Kidney epithelial cell (primary cell): ENCODE data around the gene MB. TPM values are rescaled to one million over a fixed set of nuclear protein-coding genes. Genes with fewer than 3 reads are reported as not detected.
"Not testable (repeated sequence)": the region's sequence is repeated elsewhere in the genome, so short reads cannot be mapped to it uniquely, and the experiment has no call there.

ENCODE experiments used
- DNase-seq: peaks from one replicate; pipeline ENCODE4 v3.0.0-alpha.2; 2010; ENCODE audit warnings: low read depth
- H3K27me3 ChIP-seq: 2 replicates; pipeline ENCODE4 v1.6.0; 2011; ENCODE audit warnings: low read length; ENCODE audit not compliant: control insufficient read depth, insufficient read depth
- H3K36me3 ChIP-seq: 2 replicates; pipeline ENCODE4 v1.5.1; 2011; ENCODE audit warnings: low read length; ENCODE audit not compliant: control insufficient read depth, insufficient read depth
- H3K4me3 ChIP-seq: 2 replicates; pipeline ENCODE4 v1.5.1; 2011; ENCODE audit warnings: low read depth, mild to moderate bottlenecking, control low read depth, low read length
- total RNA-seq: library from RNA; depleted of rRNA; stranded (reverse); fragments of >200 nt; gene quantifications from 2 replicates; pipeline ENCODE4 v1.2.3, GENCODE V29; 2015
- TF ChIP-seq, protein P1 (sequence below): IDR thresholded peaks from 2 replicates; pipeline ENCODE4 v1.5.1; 2011; ENCODE audit warnings: mild to moderate bottlenecking, moderate library complexity, low read length, control low read depth, inconsistent platforms; ENCODE audit not compliant: insufficient read depth, poor library complexity, severe bottlenecking

Gene MB
- not detected in 2 replicates for total RNA-seq

DNA sequence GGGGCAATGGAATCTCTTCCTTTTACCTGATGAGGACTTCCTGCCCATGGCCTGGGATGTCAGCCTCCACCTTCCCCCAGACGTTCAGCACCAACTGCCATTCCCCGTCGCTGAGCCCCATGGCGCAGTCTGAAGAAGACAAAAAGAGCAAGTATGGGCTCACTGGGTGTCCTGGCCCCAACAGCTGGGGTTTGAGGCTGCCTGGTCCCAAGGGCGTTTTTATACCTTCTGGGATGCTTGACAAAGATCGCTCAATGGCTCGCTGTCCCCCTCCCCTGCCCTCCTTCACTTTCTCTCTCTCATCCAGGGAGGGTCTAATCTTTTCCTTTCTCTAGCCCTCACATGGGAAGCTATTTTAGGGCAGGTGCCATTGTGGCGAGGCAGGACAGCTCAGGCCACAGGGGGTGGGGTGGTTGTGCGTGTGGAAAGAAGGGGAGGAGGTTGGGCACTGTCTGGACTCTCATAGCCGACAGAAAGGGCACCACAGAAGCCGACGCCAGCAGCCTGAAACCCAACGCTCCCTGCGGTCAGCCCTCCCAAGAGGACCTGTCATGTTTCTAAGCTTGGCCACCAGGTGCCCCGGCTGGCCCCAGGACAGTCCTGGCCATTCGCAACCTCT, at the start of gene MB:
TSS of gene MB (minus strand) at position 193 of the 619 bp plus-strand sequence. CDS start at position 121, 72 bp downstream.
- DNase-seq = no peak
- no peak within 1 kb of the TSS for H3K4me3 ChIP-seq
- H3K27me3 ChIP-seq = peaks cover 12% of the 10 kb centered on the region
- TF ChIP-seq, protein P1, sequence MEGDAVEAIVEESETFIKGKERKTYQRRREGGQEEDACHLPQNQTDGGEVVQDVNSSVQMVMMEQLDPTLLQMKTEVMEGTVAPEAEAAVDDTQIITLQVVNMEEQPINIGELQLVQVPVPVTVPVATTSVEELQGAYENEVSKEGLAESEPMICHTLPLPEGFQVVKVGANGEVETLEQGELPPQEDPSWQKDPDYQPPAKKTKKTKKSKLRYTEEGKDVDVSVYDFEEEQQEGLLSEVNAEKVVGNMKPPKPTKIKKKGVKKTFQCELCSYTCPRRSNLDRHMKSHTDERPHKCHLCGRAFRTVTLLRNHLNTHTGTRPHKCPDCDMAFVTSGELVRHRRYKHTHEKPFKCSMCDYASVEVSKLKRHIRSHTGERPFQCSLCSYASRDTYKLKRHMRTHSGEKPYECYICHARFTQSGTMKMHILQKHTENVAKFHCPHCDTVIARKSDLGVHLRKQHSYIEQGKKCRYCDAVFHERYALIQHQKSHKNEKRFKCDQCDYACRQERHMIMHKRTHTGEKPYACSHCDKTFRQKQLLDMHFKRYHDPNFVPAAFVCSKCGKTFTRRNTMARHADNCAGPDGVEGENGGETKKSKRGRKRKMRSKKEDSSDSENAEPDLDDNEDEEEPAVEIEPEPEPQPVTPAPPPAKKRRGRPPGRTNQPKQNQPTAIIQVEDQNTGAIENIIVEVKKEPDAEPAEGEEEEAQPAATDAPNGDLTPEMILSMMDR = no peak
- H3K36me3 ChIP-seq = no peaks in the 10 kb centered on the region

DNA sequence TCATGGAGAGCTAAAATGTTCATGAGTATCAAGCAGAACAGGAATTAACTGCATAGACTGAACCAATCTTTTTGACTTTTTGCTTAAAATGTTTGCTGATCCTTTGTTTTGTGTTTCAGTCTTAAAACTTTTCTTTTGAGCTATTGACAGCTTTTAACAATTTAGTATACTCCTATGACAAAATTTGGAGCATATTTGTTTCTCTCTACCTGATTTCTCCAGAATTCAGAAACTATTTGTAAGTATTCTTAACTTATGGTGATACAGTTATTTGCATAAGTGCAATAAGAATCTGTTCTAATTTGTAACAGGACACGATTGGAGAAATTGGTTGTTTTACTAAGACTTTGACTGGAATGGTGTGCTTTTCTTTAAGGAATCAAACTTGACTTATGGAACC, 49.6 kb upstream of the MB start:
- DNase-seq, H3K36me3 ChIP-seq, H3K27me3 ChIP-seq, H3K4me3 ChIP-seq: not testable (repeated sequence)

DNA sequence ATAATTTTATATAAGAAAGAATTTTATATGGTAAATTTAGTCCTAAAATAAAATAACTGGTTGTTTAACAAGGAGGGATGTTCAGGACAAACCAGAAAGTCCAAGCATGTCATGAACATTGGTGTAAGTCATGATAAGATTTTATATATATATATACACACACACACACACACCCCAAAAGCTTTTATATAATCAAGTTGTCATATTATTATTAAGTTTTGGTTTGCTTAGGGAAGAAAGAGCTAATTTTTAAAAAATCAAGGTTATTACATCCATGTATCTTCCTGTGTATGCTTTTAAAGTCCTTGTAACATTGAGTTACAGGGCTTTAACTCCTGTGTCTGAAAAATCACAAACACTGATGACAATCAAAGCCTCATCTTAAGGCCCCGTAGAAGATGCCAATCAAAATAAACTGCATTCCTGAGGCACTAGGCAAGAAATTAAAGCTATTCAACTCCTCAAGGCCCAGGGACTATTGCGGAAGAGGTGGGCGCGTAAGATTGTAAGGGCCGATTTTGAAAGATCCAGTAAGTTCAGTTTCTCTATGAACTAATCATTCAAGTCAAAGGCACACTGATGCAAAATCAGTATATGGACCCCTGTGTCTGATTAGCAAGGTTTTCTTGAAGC, 47.9 kb upstream of the MB start:
- H3K27me3 ChIP-seq = no peaks in the 10 kb centered on the region
- TF ChIP-seq, protein P1 = no peak
- no peak for DNase-seq
- H3K36me3 ChIP-seq = no peaks in the 10 kb centered on the region
- no peak overlapping the region for H3K4me3 ChIP-seq

DNA sequence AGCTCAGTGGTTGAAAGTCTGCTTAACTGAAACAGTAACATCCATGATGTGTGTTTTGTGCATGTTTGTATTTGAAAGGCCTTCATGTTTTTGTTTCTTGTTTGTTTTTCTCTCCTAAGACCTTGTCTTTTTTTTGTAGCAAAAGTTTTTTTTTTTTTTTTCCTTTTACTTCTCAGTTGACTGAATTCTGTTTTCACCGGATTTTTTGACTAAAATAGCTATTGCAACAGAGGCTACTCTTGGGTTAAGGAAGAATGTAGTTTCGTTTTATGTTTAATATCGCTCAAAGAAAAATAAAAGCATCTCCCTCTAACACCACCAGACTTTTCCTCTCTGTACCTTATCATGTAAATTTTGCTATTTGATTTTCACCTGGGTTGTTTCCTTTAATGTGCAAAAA, 46.2 kb upstream of the MB start:
- TF ChIP-seq, protein P1 = no peak
- no peaks in the 10 kb centered on the region for H3K27me3 ChIP-seq
- no peaks in the 10 kb centered on the region for H3K36me3 ChIP-seq
- DNase-seq = no peak
- no peak overlapping the region for H3K4me3 ChIP-seq

DNA sequence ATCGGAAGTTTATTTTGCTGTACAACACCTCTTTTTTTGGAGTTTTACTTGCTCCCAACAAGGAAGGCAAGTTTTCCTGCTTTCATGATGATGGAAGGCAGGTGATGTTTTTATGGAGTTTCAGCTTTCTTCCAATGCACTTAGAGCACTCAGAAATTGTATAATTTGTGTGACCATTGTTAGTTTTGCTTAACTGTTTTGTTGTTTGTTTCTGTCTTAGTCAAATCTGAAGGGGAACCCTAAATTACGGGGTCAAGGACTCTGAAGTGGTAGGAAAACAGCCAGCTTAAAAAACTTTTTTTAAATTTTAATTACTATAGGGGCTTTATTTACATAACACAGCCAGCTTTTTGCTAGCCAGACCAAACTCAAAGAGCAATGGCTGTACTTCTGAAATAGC, 45.8 kb upstream of the MB start:
- no peaks in the 10 kb centered on the region for H3K27me3 ChIP-seq
- no peak overlapping the region for H3K4me3 ChIP-seq
- no peaks in the 10 kb centered on the region for H3K36me3 ChIP-seq
- TF ChIP-seq, protein P1 = no peak
- no peak for DNase-seq

DNA sequence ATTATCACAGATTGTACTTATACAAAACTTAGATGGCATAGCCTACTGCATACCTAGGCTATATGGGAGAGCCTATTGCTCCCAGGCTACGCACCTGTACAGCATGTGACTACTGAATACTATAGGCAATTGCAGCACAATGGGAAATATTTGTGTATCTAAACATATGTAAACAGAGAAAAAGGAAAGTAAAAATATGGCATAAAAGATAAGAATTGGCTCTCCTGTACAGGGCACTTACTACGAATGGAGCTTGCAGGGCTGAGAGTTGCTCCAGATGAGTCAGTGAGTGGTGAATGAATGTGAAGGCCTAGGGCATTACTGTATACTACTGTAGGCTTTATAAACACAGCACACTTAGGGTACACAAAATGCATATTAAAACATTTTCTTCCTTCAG, 44.3 kb upstream of the MB start:
- TF ChIP-seq, protein P1 = no peak
- no peak for DNase-seq
- Histone ChIP-seq H3K4me3 (no peak overlapping the region), H3K36me3 (no peaks in the 10 kb centered on the region), H3K27me3 (no peaks in the 10 kb centered on the region)
